SW 1271 (cell line): ENCODE measurements around the gene DST.
"Not testable (repeated sequence)": the region's sequence is repeated elsewhere in the genome, so short reads cannot be mapped to it uniquely, and the experiment has no call there.

ENCODE experiments used
- DNase-seq, 2 experiments: peaks; one replicate each; lab custom pipeline; 2025; lab: John Stamatoyannopoulos, UW

The DST gene

GRCh38 chr6:56570413-56571359, 72.0 kb downstream of the DST start:
- DNase-seq: peak in 1 of 2 experiments; percentile 38

- no peak for DNase-seq
Measured at GRCh38 chr6:56567501-56567900, 75.2 kb downstream of the DST start.

GRCh38 chr6:56562730-56563129, 80.0 kb downstream of the DST start:
- DNase-seq: not testable (repeated sequence)

- DNase-seq: no peak
Measured at GRCh38 chr6:56556751-56557540, 85.7 kb downstream of the DST start.

- DNase-seq: no peak
Measured at GRCh38 chr6:56555438-56555872, 87.2 kb downstream of the DST start.

GRCh38 chr6:56552187-56553130, 90.2 kb downstream of the DST start:
- DNase-seq: no peak

GRCh38 chr6:56551409-56552120, 91.1 kb downstream of the DST start:
- no peak for DNase-seq

- DNase-seq: no peak
Measured at GRCh38 chr6:56550301-56550700, 92.4 kb downstream of the DST start.

GRCh38 chr6:56549014-56549413, 93.7 kb downstream of the DST start:
- DNase-seq: no peak

- no peak for DNase-seq
Measured at GRCh38 chr6:56547687-56548086, 95.0 kb downstream of the DST start.

- peak; percentile 74 to 90 for DNase-seq
Measured at GRCh38 chr6:56542364-56543331, 100.0 kb downstream of the DST start.

GRCh38 chr6:56541741-56542360, 100.8 kb downstream of the DST start:
- no peak for DNase-seq

GRCh38 chr6:56541030-56541600, 101.6 kb downstream of the DST start:
- DNase-seq: no peak

GRCh38 chr6:56540232-56541029, 102.3 kb downstream of the DST start:
- DNase-seq: no peak

GRCh38 chr6:56539527-56540105, 103.1 kb downstream of the DST start:
- no peak for DNase-seq

- no peak for DNase-seq
Measured at GRCh38 chr6:56538851-56539250, 103.8 kb downstream of the DST start.

- no peak for DNase-seq
Measured at GRCh38 chr6:56537223-56537770, 105.4 kb downstream of the DST start.

- DNase-seq: no peak
Measured at GRCh38 chr6:56536536-56536935, 106.2 kb downstream of the DST start.
